ENCODE data around the gene BHMT.

GRCh38 chr5:79120221-79120620 is 8.6 kb downstream of the BHMT start:
- TF ChIP-seq, protein P1, sequence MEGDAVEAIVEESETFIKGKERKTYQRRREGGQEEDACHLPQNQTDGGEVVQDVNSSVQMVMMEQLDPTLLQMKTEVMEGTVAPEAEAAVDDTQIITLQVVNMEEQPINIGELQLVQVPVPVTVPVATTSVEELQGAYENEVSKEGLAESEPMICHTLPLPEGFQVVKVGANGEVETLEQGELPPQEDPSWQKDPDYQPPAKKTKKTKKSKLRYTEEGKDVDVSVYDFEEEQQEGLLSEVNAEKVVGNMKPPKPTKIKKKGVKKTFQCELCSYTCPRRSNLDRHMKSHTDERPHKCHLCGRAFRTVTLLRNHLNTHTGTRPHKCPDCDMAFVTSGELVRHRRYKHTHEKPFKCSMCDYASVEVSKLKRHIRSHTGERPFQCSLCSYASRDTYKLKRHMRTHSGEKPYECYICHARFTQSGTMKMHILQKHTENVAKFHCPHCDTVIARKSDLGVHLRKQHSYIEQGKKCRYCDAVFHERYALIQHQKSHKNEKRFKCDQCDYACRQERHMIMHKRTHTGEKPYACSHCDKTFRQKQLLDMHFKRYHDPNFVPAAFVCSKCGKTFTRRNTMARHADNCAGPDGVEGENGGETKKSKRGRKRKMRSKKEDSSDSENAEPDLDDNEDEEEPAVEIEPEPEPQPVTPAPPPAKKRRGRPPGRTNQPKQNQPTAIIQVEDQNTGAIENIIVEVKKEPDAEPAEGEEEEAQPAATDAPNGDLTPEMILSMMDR (IDR thresholded peaks at IDR 0.05), result no peak
- no peak for TF ChIP-seq POLR2AphosphoS5 (IDR thresholded peaks at IDR 0.05; ENCODE audit: low read depth, low read length)
- TF ChIP-seq, protein P2, sequence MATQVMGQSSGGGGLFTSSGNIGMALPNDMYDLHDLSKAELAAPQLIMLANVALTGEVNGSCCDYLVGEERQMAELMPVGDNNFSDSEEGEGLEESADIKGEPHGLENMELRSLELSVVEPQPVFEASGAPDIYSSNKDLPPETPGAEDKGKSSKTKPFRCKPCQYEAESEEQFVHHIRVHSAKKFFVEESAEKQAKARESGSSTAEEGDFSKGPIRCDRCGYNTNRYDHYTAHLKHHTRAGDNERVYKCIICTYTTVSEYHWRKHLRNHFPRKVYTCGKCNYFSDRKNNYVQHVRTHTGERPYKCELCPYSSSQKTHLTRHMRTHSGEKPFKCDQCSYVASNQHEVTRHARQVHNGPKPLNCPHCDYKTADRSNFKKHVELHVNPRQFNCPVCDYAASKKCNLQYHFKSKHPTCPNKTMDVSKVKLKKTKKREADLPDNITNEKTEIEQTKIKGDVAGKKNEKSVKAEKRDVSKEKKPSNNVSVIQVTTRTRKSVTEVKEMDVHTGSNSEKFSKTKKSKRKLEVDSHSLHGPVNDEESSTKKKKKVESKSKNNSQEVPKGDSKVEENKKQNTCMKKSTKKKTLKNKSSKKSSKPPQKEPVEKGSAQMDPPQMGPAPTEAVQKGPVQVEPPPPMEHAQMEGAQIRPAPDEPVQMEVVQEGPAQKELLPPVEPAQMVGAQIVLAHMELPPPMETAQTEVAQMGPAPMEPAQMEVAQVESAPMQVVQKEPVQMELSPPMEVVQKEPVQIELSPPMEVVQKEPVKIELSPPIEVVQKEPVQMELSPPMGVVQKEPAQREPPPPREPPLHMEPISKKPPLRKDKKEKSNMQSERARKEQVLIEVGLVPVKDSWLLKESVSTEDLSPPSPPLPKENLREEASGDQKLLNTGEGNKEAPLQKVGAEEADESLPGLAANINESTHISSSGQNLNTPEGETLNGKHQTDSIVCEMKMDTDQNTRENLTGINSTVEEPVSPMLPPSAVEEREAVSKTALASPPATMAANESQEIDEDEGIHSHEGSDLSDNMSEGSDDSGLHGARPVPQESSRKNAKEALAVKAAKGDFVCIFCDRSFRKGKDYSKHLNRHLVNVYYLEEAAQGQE (IDR thresholded peaks at IDR 0.05; ENCODE audit: insufficient read depth in 1 of 2, low read depth in 2 of 2, low read length in 1 of 2), result no peak

Data from Panc1 (cell line).